Embryonic facial prominence (tissue), 1 donor: Measurements from ENCODE around the gene CPAMD8.
"Not testable (repeated sequence)": the region's sequence is repeated elsewhere in the genome, so short reads cannot be mapped to it uniquely, and the experiment has no call there.

Experiments
- DNase-seq: peaks from one replicate; pipeline ENCODE4 v3.0.0-alpha.2; 2016; ENCODE audit errors: extremely low spot score

The CPAMD8 gene

DNA sequence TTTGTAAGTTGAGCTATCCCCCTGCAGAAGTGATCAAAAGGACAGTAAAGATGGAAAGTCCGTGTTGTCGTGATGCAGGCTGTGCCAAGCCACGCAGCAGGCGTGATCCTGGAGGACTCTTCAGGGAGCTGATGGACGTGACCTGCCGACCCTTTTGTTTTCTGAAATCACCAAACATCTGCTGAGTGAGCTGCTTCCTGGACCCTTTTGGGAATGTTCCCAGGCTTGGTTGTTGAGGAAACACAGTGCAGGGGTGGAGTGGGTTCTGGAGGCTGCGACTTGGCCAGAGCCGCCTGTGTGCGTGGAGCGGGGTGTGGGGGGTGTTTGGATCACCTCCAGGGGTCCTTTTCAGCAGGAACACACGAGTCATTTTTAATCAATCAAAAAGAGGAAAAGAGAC, 15.4 kb upstream of the CPAMD8 start:
- no peak for DNase-seq

DNA sequence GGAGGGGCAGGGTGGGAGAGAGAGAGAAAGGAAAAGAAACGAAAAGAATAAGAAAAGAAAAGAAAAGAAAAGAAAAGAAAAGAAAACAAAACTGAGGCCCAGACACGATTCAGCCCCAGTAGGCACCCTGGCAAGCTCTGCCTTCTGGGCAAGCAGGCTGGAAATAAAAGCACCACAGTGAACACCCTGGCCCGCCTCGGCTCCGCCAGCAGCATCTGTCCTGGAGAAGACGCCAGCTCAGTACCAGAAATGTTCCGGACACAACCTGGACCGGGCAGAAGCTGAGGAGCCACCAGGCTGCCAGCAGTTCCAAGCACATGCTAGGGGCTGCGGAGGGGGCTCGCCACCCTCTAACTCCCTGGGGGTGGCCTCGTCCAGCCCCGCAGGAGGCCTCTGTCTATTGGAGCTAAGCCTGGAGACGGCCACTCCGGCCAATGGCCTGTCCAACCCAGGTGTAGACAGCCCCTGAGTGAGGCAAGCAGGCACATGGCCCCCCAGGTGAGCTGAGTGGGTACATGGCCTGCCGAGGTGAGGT, 11.4 kb upstream of the CPAMD8 start:
- no peak for DNase-seq

DNA sequence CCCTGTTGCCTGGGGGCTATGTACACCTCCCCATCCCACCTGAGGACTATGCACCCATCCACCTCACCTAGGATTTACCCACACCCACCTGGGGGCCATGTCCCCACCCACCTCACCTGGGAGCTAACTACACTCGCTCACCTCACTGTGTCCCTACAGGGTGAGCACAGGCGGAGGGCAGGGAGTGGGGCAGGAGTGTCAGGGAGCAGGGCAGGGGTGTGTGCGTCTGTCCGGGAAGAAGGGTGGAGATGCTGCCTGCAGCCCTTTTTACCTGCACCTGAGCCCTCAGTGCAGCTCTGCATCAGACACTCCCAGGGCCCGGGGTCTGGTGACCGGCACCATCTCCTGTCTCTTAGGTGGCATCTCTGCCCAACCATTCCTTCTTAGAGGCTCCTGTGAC, 10.6 kb upstream of the CPAMD8 start:
- no peak for DNase-seq

DNA sequence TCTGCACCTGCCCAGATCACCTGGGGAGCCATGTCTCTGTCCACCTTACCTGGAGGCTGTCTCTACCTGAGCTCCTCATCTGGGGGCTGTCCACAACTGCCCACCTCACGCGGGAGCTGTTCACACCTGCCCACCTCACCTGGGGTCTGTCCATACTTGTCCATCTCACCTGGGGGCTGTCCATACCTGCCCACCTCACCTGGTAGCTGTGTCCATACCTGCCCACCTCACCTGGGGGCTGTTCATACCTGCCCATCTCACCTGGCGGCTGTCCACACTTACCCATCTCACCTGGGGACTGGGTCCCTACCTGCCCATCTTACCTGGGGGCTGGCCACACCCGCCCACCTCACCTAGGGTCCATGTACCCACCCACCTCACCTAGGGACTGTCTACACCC, 10.0 kb upstream of the CPAMD8 start:
- no peak for DNase-seq

DNA sequence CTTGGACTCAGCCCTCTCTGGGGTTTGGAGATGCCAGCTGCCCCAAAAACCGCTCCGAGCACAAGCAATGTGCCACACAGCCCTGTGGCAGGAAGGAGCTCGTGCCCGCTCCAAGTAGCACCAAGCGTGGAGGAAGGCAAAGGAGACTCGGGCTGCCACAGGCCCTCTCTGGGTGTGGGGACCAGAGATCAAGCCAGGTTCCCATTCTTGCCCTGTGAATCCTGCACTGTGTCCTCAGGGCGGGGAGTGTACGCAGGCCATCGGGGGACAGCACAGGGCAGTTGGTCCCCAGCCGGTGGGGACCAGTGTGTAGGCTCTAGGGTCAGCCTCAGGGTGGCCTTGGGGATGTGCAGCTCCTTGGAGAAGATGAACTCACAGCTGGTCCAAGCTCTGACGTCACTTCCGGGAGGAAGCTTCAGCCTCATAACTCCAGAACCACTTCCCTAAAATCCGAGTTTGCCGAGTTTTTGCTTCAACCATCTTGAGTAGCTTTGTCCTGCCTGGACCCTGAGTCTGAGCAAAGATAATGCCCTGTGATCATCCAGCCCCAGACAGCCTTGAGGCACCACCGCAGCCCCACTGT, 9.3 kb upstream of the CPAMD8 start:
- DNase-seq = no peak

DNA sequence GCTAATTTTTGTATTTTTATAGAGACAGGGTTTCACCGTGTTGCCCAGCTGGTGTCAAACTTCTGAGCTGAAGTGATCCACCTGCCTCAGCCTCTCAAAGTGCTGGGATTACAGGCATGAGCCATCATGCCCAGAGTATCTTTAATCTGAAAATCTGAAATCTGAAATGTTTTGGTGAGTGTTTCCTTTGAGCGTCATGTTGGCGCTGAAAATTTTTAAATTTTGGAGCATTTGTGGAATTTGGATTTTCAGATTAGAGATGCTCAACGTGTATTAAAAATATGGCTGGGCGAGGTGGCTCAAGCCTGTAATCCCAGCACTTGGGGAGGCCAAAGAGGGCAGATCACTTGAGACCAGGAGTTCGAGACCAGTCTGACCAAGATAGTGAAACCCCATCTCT, 5.1 kb upstream of the CPAMD8 start:
- DNase-seq = no peak

DNA sequence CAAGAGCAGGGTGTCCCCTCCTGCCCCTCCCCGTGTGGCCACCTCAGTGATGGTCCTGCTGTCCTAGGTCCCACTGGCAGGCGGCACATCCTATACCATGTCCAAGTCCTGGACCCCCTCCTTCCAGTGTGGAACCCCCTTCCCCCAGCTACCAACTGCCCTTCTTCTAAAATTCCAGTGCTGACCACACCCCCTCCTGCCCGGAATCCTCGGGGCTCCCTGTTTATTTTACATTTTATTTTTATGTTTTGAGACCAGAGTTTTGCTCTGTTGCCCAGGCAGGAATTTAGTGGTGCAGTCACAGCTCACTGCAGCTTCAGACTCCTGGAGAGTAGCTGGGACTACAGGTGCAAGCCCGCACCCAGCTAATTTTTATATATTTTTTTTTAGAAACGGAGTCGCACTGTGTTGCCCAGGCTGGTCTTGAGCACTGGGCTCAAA, 945 bp upstream of the CPAMD8 start:
- no peak for DNase-seq

DNA sequence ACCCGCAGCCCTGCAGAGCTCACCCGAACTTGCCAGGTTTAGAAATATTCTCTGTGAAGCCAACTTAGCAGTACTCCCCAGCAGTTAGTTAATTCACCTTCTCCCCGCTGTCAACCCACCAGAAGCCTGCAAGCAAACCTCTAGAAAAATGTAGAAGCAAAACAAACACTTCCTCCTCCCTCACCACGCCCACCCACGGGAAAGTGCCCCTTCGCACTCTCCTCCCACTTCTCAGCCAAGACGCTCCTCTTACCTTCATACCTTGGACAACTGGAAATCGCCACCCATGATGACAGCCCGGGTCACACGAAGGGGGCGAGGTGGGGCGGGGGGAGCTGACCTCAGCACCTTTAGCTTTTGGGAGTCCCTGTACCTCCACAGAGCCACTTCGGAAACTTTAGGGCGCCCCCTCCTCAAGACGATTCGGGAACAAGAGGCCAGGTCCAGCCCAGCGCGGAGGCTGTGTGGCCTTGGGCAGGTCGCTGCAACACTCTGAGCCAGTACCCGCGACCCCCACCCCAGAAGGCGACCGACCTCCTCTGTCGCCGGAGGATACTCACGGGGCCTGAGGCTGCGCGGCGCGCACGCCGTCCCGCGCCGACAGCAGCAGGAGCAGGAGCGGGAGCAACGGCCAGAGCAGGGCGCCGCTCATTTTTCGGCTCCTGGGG, 485 bp downstream of the CPAMD8 start:
- DNase-seq = no peak

DNA sequence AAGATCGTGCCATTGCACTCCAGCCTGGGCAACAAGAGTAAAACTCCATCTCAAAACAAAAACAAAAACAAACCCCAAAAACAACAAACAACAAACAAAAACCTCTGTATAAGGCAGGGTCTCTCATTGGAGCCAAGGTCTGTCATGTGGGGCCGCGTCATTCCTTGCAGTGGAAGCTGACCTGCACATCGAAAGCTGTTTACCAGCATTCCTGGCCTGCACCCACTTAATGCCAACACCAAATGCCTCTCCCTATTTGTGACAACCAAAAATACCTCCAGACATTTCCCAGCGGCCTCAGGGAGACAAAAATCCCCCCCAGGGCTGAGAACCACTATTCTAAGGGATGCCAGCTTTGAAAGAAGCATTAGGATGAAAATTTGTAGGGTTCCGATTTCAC, 1.2 kb downstream of the CPAMD8 start:
- no peak for DNase-seq

DNA sequence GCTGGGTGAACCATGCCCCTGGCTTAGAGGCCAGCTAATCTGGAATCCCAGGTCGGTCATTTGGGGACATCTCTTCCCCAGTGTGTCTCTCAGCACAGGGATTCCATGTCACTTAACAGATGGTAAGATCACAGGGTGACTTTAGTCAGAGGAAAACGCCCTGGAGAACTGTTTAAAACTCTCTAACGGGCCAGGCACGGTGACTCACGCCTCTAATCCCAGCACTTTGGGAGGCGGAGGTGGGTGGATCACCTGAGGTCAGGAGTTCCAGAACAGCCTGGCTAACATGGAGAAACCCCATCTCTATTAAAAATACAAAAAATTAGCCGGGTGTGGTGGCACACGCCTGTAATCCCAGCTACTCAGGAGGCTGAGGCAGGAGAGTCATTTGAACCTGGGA, 1.7 kb downstream of the CPAMD8 start:
- DNase-seq = not testable (repeated sequence)

DNA sequence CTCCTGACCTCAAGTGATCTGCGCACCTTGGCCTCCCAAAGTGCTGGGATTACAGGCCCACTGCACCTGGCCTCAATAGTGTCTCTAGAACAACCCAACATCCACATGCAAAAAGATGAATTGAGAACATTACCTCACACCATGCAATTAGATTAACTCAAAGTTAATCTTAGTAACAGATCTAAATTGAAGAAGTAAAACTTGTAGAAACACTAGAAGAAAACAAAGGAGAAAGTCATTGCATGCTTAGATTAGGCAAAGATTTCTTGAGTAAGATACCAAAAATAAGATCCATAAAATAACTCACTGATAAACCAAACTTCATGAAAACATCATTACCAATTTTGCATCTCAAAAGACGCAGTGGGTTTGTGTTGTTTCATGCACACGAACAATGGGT, 2.8 kb downstream of the CPAMD8 start:
- no peak for DNase-seq

DNA sequence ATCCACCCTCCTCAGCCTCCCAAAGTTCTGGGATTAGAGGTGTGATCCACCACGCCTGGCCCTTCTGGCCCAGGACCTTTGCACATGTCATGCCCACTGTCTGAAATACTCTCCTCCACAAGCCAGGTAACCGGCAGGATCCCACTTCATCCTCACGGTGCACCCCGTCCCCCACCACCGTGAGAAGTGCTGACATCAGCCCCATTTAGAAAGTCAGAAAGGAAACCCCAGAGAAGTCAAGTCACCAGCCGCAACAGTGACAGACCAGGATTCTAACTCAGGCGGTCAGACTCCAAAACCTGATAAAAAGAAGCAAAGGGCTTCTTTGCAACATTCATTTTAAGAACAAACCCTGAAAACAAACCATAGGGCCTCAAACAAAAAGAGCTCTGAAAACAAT, 3.9 kb downstream of the CPAMD8 start:
- no peak for DNase-seq

DNA sequence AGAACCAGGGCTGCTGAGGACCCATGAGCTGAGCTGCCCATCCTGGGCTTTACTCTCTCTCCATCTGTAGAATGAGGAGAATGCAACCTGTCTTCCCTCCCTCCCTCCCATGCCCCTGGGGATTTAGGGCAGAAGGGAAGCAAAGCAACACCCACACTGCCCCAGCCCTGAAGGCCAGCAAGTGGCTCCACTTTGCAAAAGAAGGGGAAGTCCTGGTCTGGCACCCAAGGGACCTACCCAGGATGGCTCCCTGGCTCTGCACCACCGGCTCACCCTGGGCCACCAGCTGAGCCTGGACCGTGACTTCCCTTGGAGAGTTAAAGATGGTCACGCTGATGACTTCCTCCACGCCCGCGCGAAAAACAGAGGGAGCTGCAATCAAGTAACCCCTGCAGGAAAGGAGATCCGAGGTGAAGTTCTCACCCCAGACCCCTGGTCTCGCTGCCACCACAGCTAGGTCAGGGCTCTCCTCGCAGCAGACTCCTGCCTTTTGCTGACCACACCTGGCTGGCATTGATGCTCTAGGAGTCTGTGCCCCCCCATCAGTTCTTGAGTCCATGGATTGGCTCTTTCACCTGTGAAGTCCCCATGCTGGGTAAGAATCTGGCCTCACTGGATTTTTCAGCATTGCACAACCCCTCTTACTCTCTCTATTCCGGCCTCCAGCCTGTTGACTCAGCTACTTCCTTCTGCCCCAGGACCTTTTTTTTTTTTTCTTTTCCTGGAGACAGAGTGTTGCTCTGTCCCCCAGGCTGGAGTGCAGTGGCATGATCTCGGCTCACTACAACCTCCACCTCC, 4.6 kb downstream of the CPAMD8 start:
- DNase-seq = no peak

DNA sequence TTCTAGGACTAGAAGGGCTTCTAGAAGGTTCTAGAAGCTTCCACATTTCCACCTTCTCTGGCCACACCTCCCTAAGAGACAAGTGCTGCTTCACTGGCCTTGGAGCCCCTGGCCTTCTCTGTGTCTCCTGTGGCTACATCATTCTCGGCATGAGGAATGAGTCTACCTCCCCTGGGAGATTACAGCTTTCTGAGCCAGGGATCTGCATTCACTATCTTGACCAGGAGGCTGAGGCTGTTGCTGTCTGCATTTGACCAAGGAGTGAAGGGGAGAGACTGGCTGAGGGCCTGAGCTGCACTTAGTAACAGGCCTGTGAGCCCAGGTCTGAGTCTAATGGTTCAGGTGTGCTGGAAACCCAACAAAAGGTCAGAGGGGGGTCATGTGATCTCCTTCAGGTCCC, 5.3 kb downstream of the CPAMD8 start:
- no peak for DNase-seq

DNA sequence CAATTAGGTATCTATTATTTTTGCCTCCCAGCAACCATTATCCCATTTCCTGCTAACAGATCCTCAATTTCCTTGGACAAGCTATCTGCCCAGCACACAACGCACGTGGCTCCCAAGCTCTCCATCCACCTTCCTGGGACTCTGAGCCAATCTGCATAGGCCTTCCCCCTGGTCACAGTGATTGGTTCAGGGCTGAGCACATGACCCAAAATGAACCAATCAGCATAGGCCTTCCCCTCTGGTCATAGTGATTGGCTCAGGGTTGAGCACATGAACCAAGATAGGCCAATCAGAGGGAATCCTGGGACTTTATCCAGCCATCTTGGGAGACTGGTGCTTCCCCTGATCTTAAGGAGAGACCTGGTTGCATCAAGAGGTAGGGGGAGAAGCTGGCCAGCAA, 5.8 kb downstream of the CPAMD8 start:
- no peak for DNase-seq

DNA sequence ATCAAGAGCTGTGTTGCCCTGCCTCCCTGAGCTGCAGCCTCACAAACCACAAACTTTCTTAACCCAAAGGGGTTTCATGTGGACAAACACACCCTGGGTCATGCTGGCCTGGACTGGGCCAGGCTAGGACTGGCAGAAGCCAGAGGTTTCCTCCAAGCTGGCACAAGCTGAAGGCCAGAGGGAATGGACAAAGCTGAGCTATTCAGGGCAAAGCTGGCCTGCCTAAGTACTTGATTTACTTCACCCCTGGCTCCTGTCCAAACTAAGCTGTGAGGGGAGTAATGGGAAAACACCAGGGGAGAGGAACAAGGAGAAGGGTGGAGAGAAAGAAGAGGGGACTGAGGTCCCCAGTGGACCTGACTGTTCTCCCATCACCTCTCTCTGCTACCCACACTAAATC, 6.2 kb downstream of the CPAMD8 start:
- no peak for DNase-seq

DNA sequence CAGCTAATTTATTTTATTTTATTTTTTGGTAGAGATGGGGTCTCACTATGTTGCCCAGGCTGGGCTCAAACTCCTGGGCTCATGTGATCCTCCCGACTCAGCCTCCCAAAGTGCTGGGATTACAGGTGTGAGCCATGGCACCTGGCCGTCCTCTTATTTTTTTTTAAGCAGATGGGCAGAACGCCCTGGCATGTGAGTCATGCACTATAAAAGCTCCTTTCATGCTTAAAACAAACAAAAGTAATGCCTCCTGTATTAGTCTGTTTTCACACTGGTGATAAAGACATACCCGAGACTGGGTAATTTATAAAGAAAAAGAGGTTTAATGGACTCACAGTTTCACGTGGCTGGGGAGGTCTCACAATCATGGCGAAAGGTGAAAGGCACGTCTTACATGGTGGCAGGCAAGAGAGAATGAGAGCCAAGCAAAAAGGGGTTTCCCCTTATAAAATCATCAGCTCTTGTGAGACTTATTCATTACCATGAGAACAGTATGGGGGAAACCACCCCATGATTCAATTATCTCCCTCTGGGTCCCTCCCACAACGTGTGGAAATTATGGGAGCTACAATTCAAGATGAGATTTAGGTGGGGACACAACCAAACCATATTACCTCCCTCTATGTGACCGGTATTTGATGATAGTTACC, 12.3 kb downstream of the CPAMD8 start:
- DNase-seq = not testable (repeated sequence)

DNA sequence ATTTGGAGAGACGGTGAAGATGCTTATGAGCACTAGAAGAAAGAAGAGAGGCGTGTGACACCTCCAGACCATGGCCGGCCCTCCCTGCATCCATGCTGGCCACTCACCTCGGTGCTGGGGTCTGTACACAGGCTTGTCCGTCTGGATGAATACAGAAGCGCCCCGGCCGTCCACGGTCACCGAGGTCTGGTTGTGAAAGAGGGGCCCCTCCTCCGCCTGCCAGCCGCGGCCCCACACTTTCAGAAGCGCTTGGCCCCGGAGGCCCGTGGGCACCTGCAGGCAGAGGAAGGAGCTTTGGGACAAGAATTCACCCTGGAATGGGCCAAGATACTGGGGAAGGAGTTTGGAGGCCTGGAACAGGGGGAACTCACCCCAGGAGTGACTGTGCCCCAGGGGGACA, 15.1 kb downstream of the CPAMD8 start:
- no peak for DNase-seq

DNA sequence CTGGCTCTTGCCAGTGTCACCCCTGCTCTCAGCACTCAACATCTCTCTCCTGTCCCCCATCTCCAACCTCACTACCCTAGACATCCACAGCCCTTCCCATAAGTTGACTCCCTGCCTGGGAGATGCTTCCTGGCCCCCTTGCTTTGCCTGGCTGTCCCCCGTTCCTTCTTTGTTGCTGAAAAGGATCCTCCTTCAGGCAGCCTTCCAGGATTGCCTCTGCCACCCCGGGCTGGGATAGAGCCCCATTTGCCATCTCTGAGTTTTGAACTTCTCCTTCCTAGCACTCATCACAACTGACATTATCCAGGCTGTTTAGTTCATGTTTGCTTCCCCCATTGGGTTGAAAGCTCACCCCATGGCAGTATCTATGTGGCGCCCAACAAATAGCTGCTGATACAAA, 20.0 kb downstream of the CPAMD8 start:
- DNase-seq = no peak

DNA sequence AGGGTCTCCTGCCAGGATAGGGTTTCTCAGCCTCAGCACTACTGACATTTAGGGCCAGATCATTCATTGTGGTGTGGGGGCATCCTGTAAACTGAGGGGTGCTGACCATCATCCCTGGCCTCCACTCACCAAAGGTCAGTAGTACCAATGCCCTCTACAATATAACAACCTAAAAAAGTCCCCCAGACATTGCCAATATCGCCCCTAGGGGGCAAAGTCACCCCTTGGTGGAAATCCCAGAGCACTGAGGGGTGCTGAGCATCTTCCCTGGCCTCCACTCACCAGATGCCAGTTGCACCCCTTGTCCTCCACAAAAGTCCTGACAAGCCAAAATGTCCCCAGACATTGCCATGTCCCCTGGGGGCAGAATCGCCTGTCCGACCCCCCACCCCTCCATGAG, 21.6 kb downstream of the CPAMD8 start:
- DNase-seq = no peak

DNA sequence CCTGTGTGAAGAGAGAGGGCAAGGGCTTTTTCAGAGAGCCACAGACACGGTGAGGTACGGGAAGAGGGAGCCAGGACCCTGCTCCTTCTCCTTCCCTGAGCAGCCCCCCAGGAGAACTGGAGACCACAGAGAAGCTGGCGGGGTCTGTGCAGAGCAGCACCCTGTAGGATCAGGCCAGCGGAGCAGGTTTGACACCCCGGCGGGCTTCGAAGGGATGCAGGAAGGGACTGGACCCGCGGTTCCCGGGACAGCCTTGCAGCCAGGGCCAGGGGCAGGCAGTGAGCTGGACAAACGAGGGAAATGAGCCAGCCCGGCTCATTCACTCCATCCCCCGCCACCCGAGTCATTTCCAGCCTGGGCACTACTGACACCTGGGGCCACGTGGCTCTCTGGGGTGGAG, 22.2 kb downstream of the CPAMD8 start:
- no peak for DNase-seq

DNA sequence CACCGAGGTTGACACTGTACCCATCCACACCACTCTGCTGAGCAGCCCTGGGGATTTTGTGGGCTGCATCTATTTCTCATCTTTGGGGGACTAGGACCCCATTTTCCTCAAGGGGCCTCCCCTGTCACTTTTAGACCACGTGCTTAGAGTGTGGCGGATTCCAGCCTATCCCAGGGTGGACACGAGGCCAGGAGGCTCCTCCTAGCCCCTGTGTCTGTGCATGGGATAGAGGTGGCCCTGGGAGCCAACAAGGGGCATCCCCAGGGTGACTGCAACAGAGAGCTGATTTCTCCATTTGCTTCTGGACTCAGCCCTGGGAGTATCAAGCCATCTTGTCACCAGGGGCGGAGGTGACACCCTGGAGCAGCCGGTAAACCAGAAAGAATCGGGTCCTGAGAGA, 24.2 kb downstream of the CPAMD8 start:
- DNase-seq = no peak
